Medulla oblongata (tissue), 1 donor: ENCODE results near the gene GALNT11.
A peak's percentile ranks its signal among the peaks of the same experiment; 100 is the strongest.
"Not testable (repeated sequence)": the region's sequence is repeated elsewhere in the genome, so short reads cannot be mapped to it uniquely, and the experiment has no call there.

ENCODE experiments used
- DNase-seq: peaks from one replicate; pipeline ENCODE4 v3.0.0-alpha.2; 2015; ENCODE audit errors: extremely low spot score

Gene GALNT11

DNA sequence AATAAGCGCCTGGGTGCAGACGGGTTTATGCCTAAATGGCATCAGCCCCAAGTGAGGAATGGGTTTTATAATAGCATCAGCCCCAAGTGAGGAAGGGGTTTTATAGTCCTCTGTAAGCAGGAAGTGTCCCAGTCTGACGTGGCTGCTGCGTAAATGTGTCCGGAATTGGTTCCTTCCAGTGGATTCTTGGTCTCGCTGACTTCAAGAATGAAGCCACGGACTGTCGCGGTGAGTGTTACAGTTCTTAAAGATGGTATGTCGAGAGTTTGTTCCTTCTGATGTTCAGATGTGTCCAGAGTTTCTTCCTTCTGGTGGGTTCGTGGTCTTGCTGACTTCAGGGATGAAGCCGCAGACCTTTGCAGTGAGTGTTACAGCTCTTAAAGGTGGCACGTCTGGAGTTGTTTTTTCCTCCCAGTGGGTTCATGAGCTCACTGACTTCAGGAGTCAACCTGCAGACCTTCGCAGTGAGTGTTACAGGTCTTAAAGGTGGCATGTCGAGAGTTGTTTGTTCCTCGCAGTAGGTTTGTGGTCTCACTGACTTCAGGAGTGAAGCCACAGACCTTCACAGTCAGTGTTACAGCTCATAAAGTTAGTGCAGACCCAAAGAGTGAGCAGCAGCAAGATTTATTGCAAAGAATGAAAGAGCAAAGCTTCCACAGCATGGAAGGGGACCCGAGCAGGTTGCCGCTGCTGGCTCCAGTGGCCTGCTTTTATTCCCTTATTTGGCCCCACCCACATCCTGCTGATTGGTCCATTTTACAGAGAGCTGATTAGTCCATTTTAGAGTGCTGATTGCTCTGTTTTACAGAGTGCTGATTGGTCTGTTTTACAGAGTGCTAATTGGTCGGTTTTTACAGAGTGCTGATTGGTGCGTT, 2.3 kb downstream of the GALNT11 start:
- DNase-seq: not testable (repeated sequence)

DNA sequence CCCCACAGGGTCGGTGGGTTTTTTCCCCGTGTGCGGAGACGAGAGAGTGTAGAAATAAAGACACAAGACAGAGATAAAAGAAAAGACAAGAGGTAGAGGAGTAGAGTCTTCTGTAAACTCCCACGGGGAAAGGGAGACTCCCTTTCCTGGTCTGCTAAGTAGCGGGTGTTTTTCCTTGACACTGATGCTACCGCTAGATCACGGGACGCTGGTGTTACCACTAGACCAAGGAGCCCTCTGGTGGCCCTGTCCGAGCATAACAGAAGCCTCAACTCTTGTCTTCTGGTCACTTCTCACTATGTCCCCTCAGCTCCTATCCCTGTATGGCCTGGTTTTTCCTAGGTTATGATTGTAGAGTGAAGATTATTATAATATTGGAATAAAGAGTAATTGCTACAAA, 4.6 kb downstream of the GALNT11 start:
- peak; percentile 53 for DNase-seq

DNA sequence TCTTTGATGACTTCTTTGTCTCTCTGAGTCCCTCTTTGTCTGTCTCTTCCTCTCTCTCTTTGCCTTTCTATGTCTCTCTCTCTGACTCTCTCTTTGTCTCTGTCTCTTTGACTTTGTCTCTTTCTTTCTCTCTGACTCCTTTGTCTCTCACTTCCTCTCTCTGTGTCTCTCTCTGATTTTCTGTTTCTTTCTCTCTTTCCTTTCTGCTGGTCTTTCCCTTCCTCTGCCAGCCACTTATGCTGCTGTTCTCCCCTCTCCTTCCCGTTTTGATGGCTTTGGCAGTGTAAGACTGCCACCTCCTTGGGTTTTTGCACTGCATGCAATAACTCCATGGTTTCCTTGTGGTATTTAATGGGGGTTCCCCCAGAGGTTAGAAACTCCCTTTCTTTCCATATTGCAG, 5.2 kb downstream of the GALNT11 start:
- not testable (repeated sequence) for DNase-seq

DNA sequence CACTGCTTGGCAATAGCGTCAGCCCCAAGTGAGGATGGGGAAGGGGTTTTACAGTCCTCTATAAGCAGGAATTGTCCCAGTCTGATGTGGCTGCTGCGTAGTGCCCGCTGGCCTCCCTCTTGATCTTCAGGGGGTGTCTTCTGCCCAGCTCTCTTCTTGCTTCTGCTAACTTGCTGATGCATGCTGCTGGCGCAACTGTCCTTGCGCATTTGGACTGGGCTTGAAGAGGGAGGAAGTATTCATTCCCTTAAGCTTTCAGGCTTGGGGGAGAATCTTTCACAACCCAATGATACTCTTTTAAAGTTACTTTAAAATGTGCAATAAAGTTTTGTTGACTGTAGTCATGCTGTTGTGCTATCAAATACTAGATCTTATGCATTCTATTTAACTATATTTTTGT, 10.3 kb downstream of the GALNT11 start:
- DNase-seq: no peak

DNA sequence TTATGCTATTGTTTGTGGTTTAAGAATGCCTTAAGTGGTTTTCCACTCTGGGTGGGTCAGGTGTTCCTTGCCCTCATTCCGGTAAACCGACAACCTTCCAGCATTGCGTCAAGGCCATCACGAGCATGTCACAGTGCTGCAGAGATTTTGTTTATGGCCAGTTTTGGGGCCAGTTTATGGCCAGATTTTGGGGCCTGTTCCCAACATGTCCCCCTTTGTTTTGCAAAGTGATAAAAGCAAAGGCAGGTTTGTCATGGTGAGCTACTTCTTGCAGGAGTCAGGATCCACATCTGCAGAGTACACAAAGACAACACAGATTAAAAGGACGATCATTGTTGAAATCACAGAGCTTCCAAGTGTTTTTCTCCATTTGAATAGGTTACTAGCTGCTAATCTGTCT, 12.9 kb downstream of the GALNT11 start:
- DNase-seq: not testable (repeated sequence)

DNA sequence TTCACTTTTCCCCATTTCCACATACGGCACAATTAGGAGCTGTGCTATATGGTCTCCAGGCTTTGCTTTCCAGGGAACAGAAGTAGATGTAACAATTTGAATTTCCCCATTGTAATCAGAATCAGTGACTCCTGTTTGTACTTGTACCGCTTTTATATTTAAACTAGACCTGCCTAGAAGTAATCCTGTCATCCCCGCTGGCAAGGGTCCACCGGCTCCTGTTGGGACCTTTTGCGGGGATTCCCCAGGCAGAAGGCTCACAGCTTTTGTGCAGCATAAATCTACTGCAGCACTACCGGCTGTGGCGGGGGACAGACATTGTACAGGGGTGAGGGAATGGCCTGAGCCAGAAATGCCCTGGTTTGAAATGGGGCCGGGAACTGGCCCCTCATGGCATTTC, 17.6 kb downstream of the GALNT11 start:
- not testable (repeated sequence) for DNase-seq

DNA sequence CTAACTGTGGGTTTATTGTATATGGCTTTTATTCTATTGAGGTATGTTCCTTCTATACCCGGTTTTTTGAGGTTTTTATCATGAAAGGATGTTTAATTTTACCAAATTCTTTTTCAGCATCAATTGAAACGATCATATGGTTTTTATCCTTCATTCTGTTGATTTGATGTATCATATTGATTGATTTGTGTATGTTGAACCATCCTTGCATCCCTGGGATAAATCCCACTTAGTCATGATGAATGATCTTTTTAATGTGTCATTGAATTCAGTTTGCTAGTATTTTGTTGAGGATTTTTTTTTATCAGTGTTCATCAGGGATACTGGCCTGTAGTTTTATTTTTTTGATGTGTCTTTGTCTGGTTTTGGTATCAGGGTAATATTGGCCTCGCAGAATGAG, 19.4 kb downstream of the GALNT11 start:
- DNase-seq: not testable (repeated sequence)

DNA sequence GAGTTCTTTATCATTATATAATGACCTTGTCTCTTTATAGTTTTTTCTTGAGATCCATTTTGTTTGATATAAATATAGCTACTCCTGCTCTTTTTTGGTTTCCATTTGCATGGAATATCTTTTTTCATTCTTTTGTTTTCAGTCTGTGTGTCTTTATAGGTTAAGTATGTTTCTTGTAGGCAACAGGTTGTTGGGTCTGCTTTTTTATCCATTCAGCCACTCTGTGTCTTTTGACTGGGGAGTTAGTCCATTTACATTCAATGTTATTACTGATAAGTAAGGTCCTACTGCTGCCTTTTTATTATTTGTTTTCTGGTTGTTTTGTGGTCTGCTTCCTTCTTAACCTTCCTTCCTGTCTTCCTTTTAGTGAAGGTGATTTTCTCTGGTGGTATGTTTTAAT, 21.1 kb downstream of the GALNT11 start:
- no peak for DNase-seq

DNA sequence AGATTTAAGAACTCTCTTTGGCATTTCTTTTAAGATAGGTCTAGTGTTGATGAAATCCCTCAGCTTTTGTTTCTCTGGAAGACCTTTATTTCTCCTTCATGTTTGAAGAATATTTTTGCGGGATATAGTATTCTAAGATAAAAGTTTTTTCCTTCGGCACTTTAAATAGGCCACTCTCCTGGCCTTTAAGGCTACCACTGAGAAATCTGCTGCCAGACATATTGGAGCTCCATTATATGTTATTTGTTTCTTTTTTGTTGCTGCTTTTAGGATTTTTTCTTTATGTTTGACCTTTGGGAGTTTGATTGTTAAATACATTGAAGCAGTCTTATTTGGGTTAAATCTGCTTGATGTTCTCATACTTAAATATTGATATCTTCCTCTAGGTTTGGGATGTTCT, 22.6 kb downstream of the GALNT11 start:
- no peak for DNase-seq

DNA sequence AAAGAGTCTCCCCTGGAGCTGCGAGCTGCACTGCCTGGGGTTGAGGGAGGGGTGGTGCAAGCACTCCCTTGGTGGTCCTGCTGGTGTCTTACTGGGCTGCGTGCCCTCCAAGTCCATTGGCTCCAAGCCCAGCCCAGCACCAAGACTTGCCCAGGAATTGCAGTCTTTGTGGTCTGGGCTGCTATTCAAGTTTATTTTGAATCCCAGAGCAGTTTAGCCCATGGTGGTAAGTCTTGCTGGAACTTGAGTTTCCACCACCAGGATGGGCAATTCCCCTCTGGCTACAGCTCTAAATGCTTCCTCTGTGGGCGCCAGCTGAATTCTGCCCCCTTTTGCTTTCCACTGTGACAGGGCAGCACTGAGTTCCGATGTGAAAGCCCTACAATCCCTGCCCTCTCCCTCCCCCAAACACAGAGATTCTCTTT, 25.1 kb downstream of the GALNT11 start:
- peak; percentile 42 for DNase-seq

DNA sequence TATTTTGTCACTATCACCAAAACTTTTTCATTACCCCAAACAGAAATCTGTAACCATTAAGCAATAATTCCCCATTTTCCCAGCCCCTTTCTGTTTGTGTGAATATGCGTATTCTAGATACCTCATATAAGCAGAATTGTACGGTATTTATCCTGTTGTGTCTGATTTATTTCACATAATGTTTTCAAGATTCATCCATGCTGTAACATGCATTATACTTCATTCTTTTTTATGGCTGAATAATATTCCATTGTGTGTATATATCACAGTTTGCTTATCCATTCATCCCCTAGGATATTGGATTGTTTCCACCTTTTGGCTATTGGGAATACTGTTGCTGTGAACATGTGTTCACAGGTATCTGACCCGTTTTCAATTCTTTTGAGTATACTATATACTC, 26.5 kb downstream of the GALNT11 start:
- DNase-seq: no peak

DNA sequence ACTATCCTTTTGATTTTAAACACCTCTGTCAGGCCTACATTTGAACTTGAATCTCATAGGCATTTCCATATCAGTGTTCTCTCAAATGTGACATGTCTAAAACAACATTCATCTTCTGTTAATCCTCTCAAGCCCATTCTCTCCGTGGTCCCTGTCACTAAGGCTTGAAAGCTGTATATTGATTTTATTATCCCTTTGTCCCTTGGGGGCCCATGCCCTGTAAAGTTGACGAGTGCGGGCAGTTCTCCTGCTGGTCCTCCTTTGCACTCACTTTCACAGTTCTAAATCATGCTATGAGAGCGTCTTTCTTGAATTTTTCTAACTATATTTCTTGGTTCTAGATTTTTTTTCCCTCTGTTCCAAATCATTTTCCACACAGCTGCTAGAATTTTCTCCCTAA, 27.3 kb downstream of the GALNT11 start:
- no peak for DNase-seq

DNA sequence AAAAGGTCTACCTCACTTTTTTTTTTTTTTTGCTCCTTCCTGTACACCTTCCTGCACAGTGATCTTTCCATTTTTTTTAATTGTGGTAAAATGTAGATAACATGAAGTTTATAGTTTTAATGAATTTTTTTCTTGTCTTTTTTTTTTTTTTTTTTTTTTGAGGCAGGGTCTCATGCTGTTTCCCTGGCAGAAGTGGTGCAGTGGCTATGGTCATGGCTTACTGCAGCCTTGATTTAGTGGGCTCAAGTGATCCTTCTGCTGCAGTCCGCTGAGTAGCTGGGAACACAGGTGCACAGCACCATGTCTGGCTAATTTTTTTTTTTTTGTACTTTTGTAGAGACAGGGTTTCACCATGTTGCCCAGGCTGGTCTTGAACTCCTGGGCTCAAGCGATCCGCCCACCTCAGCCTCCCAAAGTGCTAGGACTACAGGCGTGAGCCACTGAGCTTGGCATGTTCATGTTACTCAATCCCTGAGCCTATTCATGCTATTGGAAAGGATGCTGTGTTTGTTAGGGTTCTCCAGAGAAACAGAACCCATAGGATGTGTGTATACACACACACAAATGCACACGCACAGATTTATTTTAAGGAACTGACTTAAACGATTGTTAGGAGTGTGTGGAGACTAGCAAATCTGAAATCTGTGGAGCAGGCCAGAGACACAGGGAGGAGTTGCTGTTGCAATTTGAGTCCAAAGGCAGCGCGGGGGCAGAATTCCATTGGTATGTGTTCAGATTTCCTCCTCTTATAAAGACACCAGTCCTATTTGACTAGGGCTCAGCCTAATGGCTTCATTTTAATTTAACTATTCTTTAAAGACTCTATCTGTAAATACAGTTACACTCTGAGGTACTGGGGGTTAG, 29.1 kb downstream of the GALNT11 start:
- no peak for DNase-seq

DNA sequence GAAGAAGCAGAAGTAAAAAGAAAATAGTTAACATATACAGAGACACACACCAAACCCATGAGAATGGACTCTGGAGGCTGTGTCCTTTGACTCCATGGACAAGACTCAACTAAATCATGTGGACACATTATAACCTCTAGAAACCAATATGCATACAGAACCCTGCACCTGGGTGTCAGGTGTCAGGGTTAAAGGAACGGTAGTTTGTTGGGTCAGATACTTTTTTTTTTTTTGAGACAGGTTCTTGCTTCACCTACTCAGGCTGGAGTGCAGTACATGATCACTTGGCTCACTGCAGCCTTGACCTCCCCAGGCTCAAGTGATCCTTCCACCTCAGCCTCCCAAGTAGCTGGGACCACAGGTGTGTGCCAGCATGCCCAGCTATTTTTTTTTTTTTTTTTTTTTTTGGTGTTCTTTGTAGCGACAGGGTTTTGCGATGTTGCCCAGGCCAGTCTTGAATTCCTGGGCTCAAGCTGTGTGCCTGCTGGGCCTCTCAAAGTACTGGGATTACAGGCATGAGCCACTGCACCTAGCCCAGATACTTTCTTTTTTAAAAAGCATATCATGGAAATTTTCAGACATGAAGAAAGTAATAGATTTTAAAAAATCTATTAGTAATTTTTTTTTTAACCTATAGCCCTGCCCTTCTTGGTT, 31.3 kb downstream of the GALNT11 start:
- DNase-seq: no peak

DNA sequence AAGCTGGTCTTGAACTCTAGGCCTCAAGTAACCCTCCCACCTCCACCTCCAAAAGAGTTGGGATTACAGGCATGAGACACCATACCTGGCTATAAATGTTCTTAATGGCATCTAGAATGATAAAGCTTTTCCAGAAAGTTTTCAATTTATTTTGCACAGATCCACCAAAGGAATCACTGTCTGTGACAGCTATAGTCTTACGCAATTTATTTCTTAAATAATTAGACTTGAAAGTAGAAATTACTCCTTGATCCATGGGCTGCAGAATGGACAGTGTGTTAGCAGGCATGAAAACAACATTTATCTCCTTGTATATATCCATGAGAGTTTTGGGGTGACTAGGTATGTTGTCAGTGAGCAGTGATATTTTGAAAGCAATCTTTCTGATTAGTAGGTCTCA, 33.8 kb downstream of the GALNT11 start:
- no peak for DNase-seq

DNA sequence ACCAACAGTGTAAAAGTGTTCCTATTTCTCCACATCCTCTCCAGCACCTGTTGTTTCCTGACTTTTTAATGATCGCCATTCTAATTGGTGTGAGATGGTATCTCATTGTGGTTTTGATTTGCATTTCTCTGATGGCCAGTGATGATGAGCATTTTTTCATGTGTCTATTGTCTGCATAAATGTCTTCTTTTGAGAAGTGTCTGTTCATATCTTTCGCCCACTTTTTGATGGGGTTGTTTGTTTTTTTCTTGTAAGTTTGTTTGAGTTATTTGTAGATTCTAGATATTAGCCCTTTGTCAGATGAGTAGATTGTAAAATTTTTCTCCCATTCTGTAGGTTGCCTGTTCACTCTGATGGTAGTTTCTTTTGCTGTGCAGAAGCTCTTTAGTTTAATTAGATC, 35.6 kb downstream of the GALNT11 start:
- DNase-seq: not testable (repeated sequence)

DNA sequence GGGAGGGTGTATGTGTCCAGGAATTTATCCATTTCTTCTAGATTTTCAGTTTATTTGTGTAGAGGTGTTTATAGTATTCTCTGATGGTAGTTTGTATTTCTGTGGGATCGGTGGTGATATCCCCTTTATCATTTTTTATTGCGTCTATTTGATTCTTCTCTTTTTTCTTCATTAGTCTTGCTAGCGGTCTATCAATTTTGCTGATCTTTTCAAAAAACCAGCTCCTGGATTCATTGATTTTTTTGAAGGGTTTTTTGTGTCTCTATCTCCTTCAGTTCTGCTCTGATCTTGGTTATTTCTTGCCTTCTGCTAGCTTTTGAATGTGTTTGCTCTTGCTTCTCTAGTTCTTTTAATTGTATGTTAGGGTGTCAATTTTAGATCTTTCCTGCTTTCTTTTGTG, 37.7 kb downstream of the GALNT11 start:
- not testable (repeated sequence) for DNase-seq

DNA sequence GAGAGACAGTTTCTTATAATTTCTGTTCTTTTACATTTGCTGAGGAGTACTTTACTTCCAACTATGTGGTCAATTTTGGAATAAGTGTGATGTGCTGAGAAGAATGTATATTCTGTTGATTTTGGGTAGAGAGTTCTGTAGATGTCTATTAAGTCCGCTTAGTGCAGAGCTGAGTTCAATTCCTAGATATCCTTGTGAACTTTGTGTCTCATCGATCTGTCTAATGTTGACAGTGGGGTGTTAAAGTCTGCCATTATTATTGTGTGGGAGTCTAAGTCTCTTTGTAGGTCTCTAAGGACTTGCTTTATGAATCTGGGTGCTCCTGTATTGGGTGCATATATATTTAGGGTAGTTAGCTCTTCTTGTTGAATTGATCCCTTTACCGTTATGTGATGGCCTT, 38.3 kb downstream of the GALNT11 start:
- DNase-seq: not testable (repeated sequence)

DNA sequence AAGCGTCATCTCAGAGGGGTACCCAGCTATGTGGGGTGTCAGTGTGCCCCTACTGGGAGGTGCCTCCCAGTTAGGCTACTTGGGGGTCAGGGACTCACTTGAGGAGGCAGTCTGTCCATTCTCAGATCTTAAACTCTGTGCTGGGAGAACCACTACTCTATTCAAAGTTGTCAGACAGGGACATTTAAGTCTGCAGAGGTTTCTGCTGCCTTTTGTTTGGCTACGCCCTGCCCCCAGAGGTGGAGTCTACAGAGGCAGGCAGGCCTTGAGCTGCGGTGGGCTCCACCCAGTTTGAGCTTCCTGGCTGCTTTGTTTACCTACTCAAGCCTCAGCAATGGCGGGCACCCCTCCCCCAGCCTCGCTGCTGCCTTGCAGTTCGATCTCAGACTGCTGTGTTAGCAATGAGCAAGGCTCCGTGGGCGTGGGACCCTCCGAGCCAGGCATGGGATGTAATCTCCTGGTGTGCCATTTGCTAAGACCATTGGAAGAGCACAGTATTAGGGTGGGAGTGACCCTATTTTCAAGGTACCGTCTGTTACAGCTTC, 40.4 kb downstream of the GALNT11 start:
- DNase-seq: not testable (repeated sequence)

DNA sequence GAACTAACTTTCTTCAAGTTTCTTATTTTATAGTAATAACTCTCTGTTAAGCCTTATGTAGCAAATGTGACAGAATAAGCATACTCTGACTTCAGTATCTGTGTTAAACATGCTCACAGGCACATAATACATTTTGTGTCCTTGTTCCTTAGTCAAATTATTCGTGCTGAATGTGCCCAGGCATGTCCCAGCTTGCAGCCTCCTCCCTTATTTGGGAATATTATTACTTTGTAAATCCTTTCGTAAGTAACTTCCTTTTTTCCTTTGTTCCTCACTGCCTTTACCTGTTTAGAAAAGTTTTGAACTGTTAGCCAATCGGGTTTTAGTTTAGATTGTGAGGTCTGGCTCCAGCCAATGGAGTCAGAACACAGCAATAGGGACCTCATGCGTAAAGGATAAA, 46.9 kb downstream of the GALNT11 start:
- no peak for DNase-seq

DNA sequence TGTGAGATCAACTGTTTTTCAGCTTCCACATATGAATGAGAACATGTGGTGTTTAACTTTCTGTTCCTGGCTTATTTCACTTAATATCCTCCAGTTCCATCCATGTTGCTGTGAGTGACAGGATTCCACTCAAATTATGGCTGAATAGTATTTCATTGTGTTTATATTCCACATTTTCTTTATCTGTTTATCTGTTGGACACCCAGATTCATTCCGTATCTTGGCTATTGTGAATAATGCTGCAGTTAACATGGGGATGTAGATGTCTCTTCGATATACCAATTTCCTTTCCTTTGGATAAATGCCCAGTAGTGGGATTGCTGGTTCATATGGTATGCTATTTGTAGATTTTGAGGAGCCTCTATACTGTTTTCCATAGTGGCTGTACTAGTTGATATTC, 47.9 kb downstream of the GALNT11 start:
- DNase-seq: no peak

DNA sequence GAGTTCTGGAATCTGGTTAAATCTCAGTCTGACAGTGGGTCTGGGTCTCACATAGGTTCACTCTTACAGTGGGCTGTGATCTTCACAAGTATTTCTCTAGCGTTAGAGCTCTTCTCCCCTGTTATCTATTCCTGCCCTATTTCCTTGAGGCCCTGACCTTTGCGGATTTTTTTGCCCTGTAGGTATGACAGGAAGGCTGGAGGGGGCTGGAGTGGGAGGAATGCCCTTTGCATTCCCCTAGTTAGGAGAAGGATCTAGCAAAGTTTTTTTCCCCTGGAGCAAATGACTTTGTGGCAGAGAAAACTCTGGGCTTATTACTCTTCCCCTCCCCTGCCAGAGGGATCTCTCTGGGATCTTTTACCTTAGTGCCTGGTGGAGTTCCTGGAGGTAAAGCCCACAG, 49.2 kb downstream of the GALNT11 start:
- DNase-seq: no peak
